Smooth muscle cell (in vitro differentiated cells): ENCODE data around the gene KRTAP4-9. TPM values are rescaled to one million over a fixed set of nuclear protein-coding genes. Genes with fewer than 3 reads are reported as not detected.
"Not testable (repeated sequence)": the region's sequence is repeated elsewhere in the genome, so short reads cannot be mapped to it uniquely, and the experiment has no call there.

Experiments
- DNase-seq: peaks from one replicate; lab custom pipeline; 2025; ENCODE audit not compliant: unreplicated experiment; lab: John Stamatoyannopoulos, UW
- H2AFZ ChIP-seq: fragments of 200-600 bp; sonication (generic); 2 replicates; pipeline ENCODE4 v1.6.0; 2016; ENCODE audit warnings: antibody characterized with exemption, low read depth, mild to moderate bottlenecking
- H3F3A ChIP-seq: fragments of 200-600 bp; sonication (generic); 2 replicates; pipeline ENCODE4 v1.6.0; 2017; ENCODE audit warnings: antibody characterized with exemption, low read depth
- H3K27ac ChIP-seq: fragments of 200-600 bp; sonication (generic); 2 replicates; pipeline ENCODE4 v1.5.1; 2016; ENCODE audit warnings: low read depth, mild to moderate bottlenecking
- H3K27me3 ChIP-seq: fragments of 200-600 bp; sonication (generic); 2 replicates; pipeline ENCODE4 v1.6.1; 2016; ENCODE audit warnings: low read depth, mild to moderate bottlenecking
- H3K36me3 ChIP-seq: fragments of 200-600 bp; sonication (generic); 2 replicates; pipeline ENCODE4 v1.5.1; 2016; ENCODE audit warnings: low read depth
- H3K4me1 ChIP-seq: fragments of 200-600 bp; sonication (generic); 2 replicates; pipeline ENCODE4 v1.5.1; 2016; ENCODE audit warnings: low read depth
- H3K4me2 ChIP-seq: fragments of 200-600 bp; sonication (generic); 2 replicates; pipeline ENCODE4 v1.6.0; 2016; ENCODE audit warnings: mild to moderate bottlenecking
- H3K4me3 ChIP-seq: fragments of 200-600 bp; sonication (generic); 2 replicates; pipeline ENCODE4 v1.5.1; 2016; ENCODE audit warnings: mild to moderate bottlenecking
- H3K79me2 ChIP-seq: fragments of 200-600 bp; sonication (generic); 2 replicates; pipeline ENCODE4 v1.6.0; 2016; ENCODE audit warnings: low read depth, mild to moderate bottlenecking
- H3K9ac ChIP-seq: fragments of 200-600 bp; sonication (generic); 2 replicates; pipeline ENCODE4 v1.6.0; 2016; ENCODE audit warnings: low read depth
- H3K9me3 ChIP-seq: fragments of 200-600 bp; sonication (generic); replicated peaks from 2 replicates; pipeline ENCODE4 v1.5.1; 2016; ENCODE audit warnings: low read depth
- H4K20me1 ChIP-seq: fragments of 200-600 bp; sonication (generic); 2 replicates; pipeline ENCODE4 v1.6.0; 2016; ENCODE audit warnings: low read depth
- CTCF ChIP-seq: fragments of 200-600 bp; sonication (generic); IDR thresholded peaks from 2 replicates; pipeline ENCODE4 v1.5.1; 2017; ENCODE audit warnings: borderline replicate concordance, mild to moderate bottlenecking, antibody characterized with exemption; ENCODE audit not compliant: insufficient read depth, poor library complexity, severe bottlenecking
- WGBS: methylation state at CpG from one replicate; pipeline ENCODE4 v1.1.7; 2016; ENCODE audit warnings: low lambda C conversion rate; 5-methylcytosine and 5-hydroxymethylcytosine counted together
- polyA plus RNA-seq: library from polyadenylated mRNA; unstranded; fragments of >200 nt; fragmentation: Nextera tagmentation; extraction: Ambion mirVana; gene quantifications from 2 replicates; pipeline ENCODE4 v1.2.1, GENCODE V29; 2016
- total RNA-seq: library from RNA; depleted of rRNA; stranded (reverse); fragments of >200 nt; gene quantifications from 2 replicates; pipeline ENCODE4 v1.2.3, GENCODE V29; 2014

KRTAP4-9 gene
- total and polyA plus RNA-seq, 2 experiments from 2014 or later, result not detected

GRCh38 chr17:41084100-41084856, 20.9 kb upstream of the KRTAP4-9 start, which contains the start of gene KRTAP4-7:
Gene KRTAP4-7, plus strand, starts transcription at chr17:41084150. Its CDS starts 57 bp downstream, at chr17:41084207.
- not testable (repeated sequence) for H3K4me1 ChIP-seq, H3K27me3 ChIP-seq, DNase-seq, H3K79me2 ChIP-seq, H4K20me1 ChIP-seq, H3K9me3 ChIP-seq, H3K9ac ChIP-seq, H2AFZ ChIP-seq, H3F3A ChIP-seq, H3K4me3 ChIP-seq, H3K36me3 ChIP-seq
- Histone ChIP-seq H3K4me2 (peak within 1 kb of the TSS; percentile 68), H3K27ac (peak within 1 kb of the TSS; percentile 57)
- WGBS, result 93% methylated on average over 14 of the region's 14 CpGs

GRCh38 chr17:41088760-41089352, 16.3 kb upstream of the KRTAP4-9 start:
- H3K36me3 ChIP-seq, H3K4me2 ChIP-seq, H3K9me3 ChIP-seq, H2AFZ ChIP-seq, H3K27me3 ChIP-seq, H4K20me1 ChIP-seq, H3K4me3 ChIP-seq, H3F3A ChIP-seq, H3K79me2 ChIP-seq, H3K4me1 ChIP-seq, H3K27ac ChIP-seq, H3K9ac ChIP-seq, DNase-seq: not testable (repeated sequence)
- 75% methylated on average over 4 of the region's 4 CpGs for WGBS

- no peak overlapping the region for H3K4me2 ChIP-seq
- no peak overlapping the region for H3K9ac ChIP-seq
- H2AFZ ChIP-seq, result no peak overlapping the region
- H3K36me3 ChIP-seq, result no peaks in the 10 kb centered on the region
- no peak for DNase-seq
- no peaks in the 10 kb centered on the region for H3F3A ChIP-seq
- H3K27ac ChIP-seq, result no peak overlapping the region
- no peaks in the 10 kb centered on the region for H3K27me3 ChIP-seq
- no peaks in the 10 kb centered on the region for H4K20me1 ChIP-seq
- no peaks in the 10 kb centered on the region for H3K79me2 ChIP-seq
- WGBS, result 92% methylated on average over 7 of the region's 7 CpGs
- TF ChIP-seq CTCF, result no peak
- H3K4me3 ChIP-seq, result no peak overlapping the region
- H3K4me1 ChIP-seq, result peaks cover 4% of the 10 kb centered on the region
- H3K9me3 ChIP-seq, result no peaks in the 10 kb centered on the region
Measured at GRCh38 chr17:41096055-41096454, 9.1 kb upstream of the KRTAP4-9 start.

GRCh38 chr17:41098042-41098441, 7.1 kb upstream of the KRTAP4-9 start, which contains the start of gene KRTAP4-8:
Gene KRTAP4-8, minus strand, starts transcription at chr17:41098142. Its CDS starts 58 bp downstream, at chr17:41098084.
- 85% methylated on average over 4 of the region's 4 CpGs for WGBS

More at GRCh38 chr17:41098042-41098441, 7.1 kb upstream of the KRTAP4-9 start, which contains the start of gene KRTAP4-8:
- H3F3A ChIP-seq, result no peaks in the 10 kb centered on the region
- no peak for TF ChIP-seq CTCF
- no peak within 1 kb of the TSS for H2AFZ ChIP-seq
- peak within 1 kb of the TSS; percentile 61 for H3K4me2 ChIP-seq
- no peaks in the 10 kb centered on the region for H3K9me3 ChIP-seq
- H3K4me3 ChIP-seq, result no peak within 1 kb of the TSS
- H3K27ac ChIP-seq, result peak within 1 kb of the TSS; percentile 62
- no peaks in the 10 kb centered on the region for H3K27me3 ChIP-seq
- H3K36me3 ChIP-seq, result no peaks in the 10 kb centered on the region
- DNase-seq, result no peak
- no peaks in the 10 kb centered on the region for H3K79me2 ChIP-seq
- H3K4me1 ChIP-seq, result peaks cover 4% of the 10 kb centered on the region
- H4K20me1 ChIP-seq, result no peaks in the 10 kb centered on the region
- no peak within 1 kb of the TSS for H3K9ac ChIP-seq
